B cell (primary cell): ENCODE data around the gene BATF3.

Experiments
- EZH2 ChIP-seq: IDR thresholded peaks from 2 replicates; pipeline ENCODE4 v1.6.1; 2012; ENCODE audit warnings: borderline replicate concordance, low read depth, mild to moderate bottlenecking, moderate library complexity, low read length; ENCODE audit not compliant: insufficient read depth, poor library complexity, severe bottlenecking
- TF ChIP-seq, protein P1 (sequence below): fragments of 200-600 bp; IDR thresholded peaks from one replicate; pipeline ENCODE4 v1.8.0; 2022; ENCODE audit warnings: antibody characterized with exemption, mild to moderate bottlenecking

DNA sequence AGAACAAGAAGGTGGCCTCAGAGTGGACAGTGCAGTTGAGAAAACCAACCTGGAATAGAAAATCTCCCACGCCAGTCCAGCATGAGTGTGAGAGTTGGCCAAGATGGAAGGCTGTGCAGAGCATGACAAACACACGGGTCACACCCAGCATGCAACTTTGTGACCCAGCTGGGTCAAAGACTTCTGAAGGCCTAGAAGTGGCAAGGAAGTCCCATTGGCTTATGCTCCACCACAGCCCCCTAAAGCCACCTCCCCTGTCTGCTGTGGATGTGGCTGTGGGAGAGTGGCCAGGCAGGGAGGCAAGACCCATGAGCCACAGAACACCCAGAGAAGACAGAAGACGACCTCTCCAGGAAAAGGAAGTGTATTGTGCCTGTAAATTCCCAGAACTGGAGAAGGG is 13.6 kb downstream of the BATF3 start:
- TF ChIP-seq, protein P1, sequence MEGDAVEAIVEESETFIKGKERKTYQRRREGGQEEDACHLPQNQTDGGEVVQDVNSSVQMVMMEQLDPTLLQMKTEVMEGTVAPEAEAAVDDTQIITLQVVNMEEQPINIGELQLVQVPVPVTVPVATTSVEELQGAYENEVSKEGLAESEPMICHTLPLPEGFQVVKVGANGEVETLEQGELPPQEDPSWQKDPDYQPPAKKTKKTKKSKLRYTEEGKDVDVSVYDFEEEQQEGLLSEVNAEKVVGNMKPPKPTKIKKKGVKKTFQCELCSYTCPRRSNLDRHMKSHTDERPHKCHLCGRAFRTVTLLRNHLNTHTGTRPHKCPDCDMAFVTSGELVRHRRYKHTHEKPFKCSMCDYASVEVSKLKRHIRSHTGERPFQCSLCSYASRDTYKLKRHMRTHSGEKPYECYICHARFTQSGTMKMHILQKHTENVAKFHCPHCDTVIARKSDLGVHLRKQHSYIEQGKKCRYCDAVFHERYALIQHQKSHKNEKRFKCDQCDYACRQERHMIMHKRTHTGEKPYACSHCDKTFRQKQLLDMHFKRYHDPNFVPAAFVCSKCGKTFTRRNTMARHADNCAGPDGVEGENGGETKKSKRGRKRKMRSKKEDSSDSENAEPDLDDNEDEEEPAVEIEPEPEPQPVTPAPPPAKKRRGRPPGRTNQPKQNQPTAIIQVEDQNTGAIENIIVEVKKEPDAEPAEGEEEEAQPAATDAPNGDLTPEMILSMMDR: no peak
- TF ChIP-seq EZH2: no peak
